ENCODE results near the gene KNDC1.
"Not testable (repeated sequence)": the region's sequence is repeated elsewhere in the genome, so short reads cannot be mapped to it uniquely, and the experiment has no call there.

The KNDC1 gene

GRCh38 chr10:133159950-133160825 is at the start of gene KNDC1:
Gene KNDC1 (plus strand): TSS chr10:133160219. CDS start chr10:133160468, 249 bp downstream.
- peak within 1 kb of the TSS; percentile 82 for H3K9ac ChIP-seq (ENCODE audit: low read depth, low read length)
- H3K4me1 ChIP-seq (ENCODE audit: insufficient read depth, low read length): peaks cover 23% of the 10 kb centered on the region
- H3K36me3 ChIP-seq (ENCODE audit: insufficient read depth, low read length): no peaks in the 10 kb centered on the region
- no peaks in the 10 kb centered on the region for H3K9me3 ChIP-seq (ENCODE audit: control insufficient read depth, insufficient read depth, low read length)

- Histone ChIP-seq H3K4me1 (ENCODE audit: insufficient read depth, low read length) (no peaks in the 10 kb centered on the region), H3K9ac (ENCODE audit: low read depth, low read length) (no peak overlapping the region), H3K9me3 (ENCODE audit: control insufficient read depth, insufficient read depth, low read length) (peaks cover 3% of the 10 kb centered on the region; the same call in 1 of the 2 replicates), H3K36me3 (ENCODE audit: insufficient read depth, low read length) (no peaks in the 10 kb centered on the region)
Observed at GRCh38 chr10:133110609-133111275, 49.3 kb upstream of the KNDC1 start.

- H3K4me1 ChIP-seq (ENCODE audit: insufficient read depth, low read length); H3K9me3 ChIP-seq (ENCODE audit: control insufficient read depth, insufficient read depth, low read length); H3K36me3 ChIP-seq (ENCODE audit: insufficient read depth, low read length); H3K9ac ChIP-seq (ENCODE audit: low read depth, low read length): not testable (repeated sequence)
Observed at GRCh38 chr10:133111640-133112039, 48.4 kb upstream of the KNDC1 start.

- Histone ChIP-seq H3K36me3 (ENCODE audit: insufficient read depth, low read length) (no peaks in the 10 kb centered on the region), H3K4me1 (ENCODE audit: insufficient read depth, low read length) (no peaks in the 10 kb centered on the region), H3K9ac (ENCODE audit: low read depth, low read length) (no peak overlapping the region), H3K9me3 (ENCODE audit: control insufficient read depth, insufficient read depth, low read length) (no peaks in the 10 kb centered on the region)
Observed at GRCh38 chr10:133113146-133113830, 46.7 kb upstream of the KNDC1 start.

- H3K4me1 ChIP-seq (ENCODE audit: insufficient read depth, low read length): no peaks in the 10 kb centered on the region
Observed at GRCh38 chr10:133113847-133114246, 46.2 kb upstream of the KNDC1 start.

GRCh38 chr10:133114251-133114650 is 45.8 kb upstream of the KNDC1 start:
- no peaks in the 10 kb centered on the region for H3K4me1 ChIP-seq (ENCODE audit: insufficient read depth, low read length)
- no peak overlapping the region for H3K9ac ChIP-seq (ENCODE audit: low read depth, low read length)
- H3K36me3 ChIP-seq (ENCODE audit: insufficient read depth, low read length): no peaks in the 10 kb centered on the region
- no peaks in the 10 kb centered on the region for H3K9me3 ChIP-seq (ENCODE audit: control insufficient read depth, insufficient read depth, low read length)

More at GRCh38 chr10:133113847-133114246, 46.2 kb upstream of the KNDC1 start:
- no peak overlapping the region for H3K9ac ChIP-seq (ENCODE audit: low read depth, low read length)
- no peaks in the 10 kb centered on the region for H3K9me3 ChIP-seq (ENCODE audit: control insufficient read depth, insufficient read depth, low read length)
- no peaks in the 10 kb centered on the region for H3K36me3 ChIP-seq (ENCODE audit: insufficient read depth, low read length)

GRCh38 chr10:133114726-133115452 is 45.1 kb upstream of the KNDC1 start:
- no peaks in the 10 kb centered on the region for H3K9me3 ChIP-seq (ENCODE audit: control insufficient read depth, insufficient read depth, low read length)
- H3K9ac ChIP-seq (ENCODE audit: low read depth, low read length): no peak overlapping the region
- H3K4me1 ChIP-seq (ENCODE audit: insufficient read depth, low read length): no peaks in the 10 kb centered on the region
- H3K36me3 ChIP-seq (ENCODE audit: insufficient read depth, low read length): no peaks in the 10 kb centered on the region

- Histone ChIP-seq H3K9ac (ENCODE audit: low read depth, low read length) (no peak overlapping the region), H3K9me3 (ENCODE audit: control insufficient read depth, insufficient read depth, low read length) (no peaks in the 10 kb centered on the region), H3K36me3 (ENCODE audit: insufficient read depth, low read length) (no peaks in the 10 kb centered on the region), H3K4me1 (ENCODE audit: insufficient read depth, low read length) (no peaks in the 10 kb centered on the region)
Observed at GRCh38 chr10:133115453-133115842, 44.6 kb upstream of the KNDC1 start.

GRCh38 chr10:133115976-133116375 is 44.0 kb upstream of the KNDC1 start:
- no peaks in the 10 kb centered on the region for H3K4me1 ChIP-seq (ENCODE audit: insufficient read depth, low read length)
- no peak overlapping the region for H3K9ac ChIP-seq (ENCODE audit: low read depth, low read length)
- H3K9me3 ChIP-seq (ENCODE audit: control insufficient read depth, insufficient read depth, low read length): no peaks in the 10 kb centered on the region
- no peaks in the 10 kb centered on the region for H3K36me3 ChIP-seq (ENCODE audit: insufficient read depth, low read length)

GRCh38 chr10:133116455-133116854 is 43.6 kb upstream of the KNDC1 start:
- H3K9ac ChIP-seq (ENCODE audit: low read depth, low read length): no peak overlapping the region
- H3K36me3 ChIP-seq (ENCODE audit: insufficient read depth, low read length): no peaks in the 10 kb centered on the region
- H3K4me1 ChIP-seq (ENCODE audit: insufficient read depth, low read length): no peaks in the 10 kb centered on the region
- H3K9me3 ChIP-seq (ENCODE audit: control insufficient read depth, insufficient read depth, low read length): no peaks in the 10 kb centered on the region

- no peaks in the 10 kb centered on the region for H3K36me3 ChIP-seq (ENCODE audit: insufficient read depth, low read length)
- H3K9ac ChIP-seq (ENCODE audit: low read depth, low read length): no peak overlapping the region
- no peaks in the 10 kb centered on the region for H3K4me1 ChIP-seq (ENCODE audit: insufficient read depth, low read length)
- no peaks in the 10 kb centered on the region for H3K9me3 ChIP-seq (ENCODE audit: control insufficient read depth, insufficient read depth, low read length)
Observed at GRCh38 chr10:133117036-133117687, 42.9 kb upstream of the KNDC1 start.

GRCh38 chr10:133117688-133118071 is 42.3 kb upstream of the KNDC1 start:
- H3K4me1 ChIP-seq (ENCODE audit: insufficient read depth, low read length): no peaks in the 10 kb centered on the region
- no peaks in the 10 kb centered on the region for H3K9me3 ChIP-seq (ENCODE audit: control insufficient read depth, insufficient read depth, low read length)
- H3K9ac ChIP-seq (ENCODE audit: low read depth, low read length): no peak overlapping the region
- no peaks in the 10 kb centered on the region for H3K36me3 ChIP-seq (ENCODE audit: insufficient read depth, low read length)

GRCh38 chr10:133121479-133121878 is 38.5 kb upstream of the KNDC1 start:
- H3K9ac ChIP-seq (ENCODE audit: low read depth, low read length): no peak overlapping the region
- H3K36me3 ChIP-seq (ENCODE audit: insufficient read depth, low read length): no peaks in the 10 kb centered on the region
- no peaks in the 10 kb centered on the region for H3K4me1 ChIP-seq (ENCODE audit: insufficient read depth, low read length)
- H3K9me3 ChIP-seq (ENCODE audit: control insufficient read depth, insufficient read depth, low read length): no peaks in the 10 kb centered on the region
